ENCODE results near the gene MRPL34. TPM values are rescaled to one million over a fixed set of nuclear protein-coding genes. Genes with fewer than 3 reads are reported as not detected.
"Not testable (repeated sequence)": the region's sequence is repeated elsewhere in the genome, so short reads cannot be mapped to it uniquely, and the experiment has no call there.

The MRPL34 gene
- total and polyA plus RNA-seq, 9 of the 15 experiments (the other 6 are each of a cell fraction or from before 2014, with no cell fraction given), result 11.5 to 256 (median 72.5) TPM

DNA sequence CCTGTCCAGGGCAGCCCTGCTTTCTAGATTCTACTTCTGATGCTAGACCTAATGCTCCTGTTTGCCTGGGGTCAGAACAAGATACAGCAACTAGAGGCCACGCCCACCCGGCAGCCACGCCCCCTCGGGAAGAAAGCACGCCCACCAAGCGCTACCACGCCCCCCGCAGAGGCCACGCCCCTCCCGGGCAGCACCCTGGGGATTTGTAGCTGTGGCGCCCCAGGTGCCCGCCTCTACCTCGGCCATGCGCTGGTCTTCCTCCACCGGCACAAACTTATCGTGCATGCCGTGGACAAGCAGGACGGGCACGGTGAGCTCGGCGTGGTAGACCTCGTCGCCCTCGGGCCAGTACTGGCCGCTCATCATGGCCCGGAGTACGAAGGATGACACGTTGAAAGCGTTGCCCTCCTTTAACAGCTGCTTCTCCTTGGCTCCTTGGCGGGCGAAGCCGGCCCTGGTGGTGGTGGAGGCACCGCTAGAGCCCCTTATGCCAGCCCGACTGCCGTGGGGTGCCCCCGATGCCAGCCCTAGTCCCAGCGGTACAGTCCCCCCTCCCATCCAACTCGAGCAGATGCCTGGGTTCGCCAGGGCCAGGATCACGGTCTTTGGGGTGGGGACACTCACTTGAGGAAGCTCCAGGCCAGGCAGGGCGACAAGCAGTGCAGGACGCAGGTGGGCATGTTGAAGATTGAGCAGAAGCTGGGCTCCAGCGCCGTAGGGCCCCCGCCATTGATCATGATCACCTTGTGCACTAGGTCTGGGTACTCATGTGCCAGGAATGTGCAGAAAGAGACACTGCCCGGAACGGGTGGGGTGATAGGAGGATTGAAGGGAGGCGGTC lies 11.4 kb upstream of the MRPL34 start (continued):
- TF ChIP-seq FOXP1 (CRISPR knock-in tag; IDR thresholded peaks at IDR 0.05) (0 out of 2 replicates have a peak, but pooled peaks have one; percentile 34), FIP1L1 (IDR thresholded peaks at IDR 0.05; ENCODE audit: low read depth, low read length, poor library complexity, severe bottlenecking) (peak; percentile 35), SP2 (IDR thresholded peaks at IDR 0.05; ENCODE audit: extremely low read depth, low read depth, low read length, poor library complexity, severe bottlenecking) (no peak), NRF1 (conservative IDR thresholded peaks at IDR 0.05 in 1 of 2, IDR thresholded peaks at IDR 0.05 in 1 of 2) (peak; percentile 33 to 56; a peak in 3 of 4 replicates), ZFP30 (CRISPR knock-in tag; IDR thresholded peaks at IDR 0.05; ENCODE audit: borderline replicate concordance) (no peak), GABPB2 (CRISPR knock-in tag; conservative IDR thresholded peaks at IDR 0.05) (no peak), TEAD2 (tag; IDR thresholded peaks at IDR 0.05) (no peak), RBM39 (optimal IDR thresholded peaks at IDR 0.05; ENCODE audit: low read depth, low read length) (no peak), POLR2H (tag; IDR thresholded peaks at IDR 0.05; ENCODE audit: low read depth) (no peak), CBFB (CRISPR knock-in tag; IDR thresholded peaks at IDR 0.05) (0 out of 2 replicates have a peak, but pooled peaks have one; percentile 64), CREM (IDR thresholded peaks at IDR 0.05; ENCODE audit: low read depth) (peak; percentile 35; the same call in 1 of the 2 replicates)
- TF ChIP-seq, protein P1, sequence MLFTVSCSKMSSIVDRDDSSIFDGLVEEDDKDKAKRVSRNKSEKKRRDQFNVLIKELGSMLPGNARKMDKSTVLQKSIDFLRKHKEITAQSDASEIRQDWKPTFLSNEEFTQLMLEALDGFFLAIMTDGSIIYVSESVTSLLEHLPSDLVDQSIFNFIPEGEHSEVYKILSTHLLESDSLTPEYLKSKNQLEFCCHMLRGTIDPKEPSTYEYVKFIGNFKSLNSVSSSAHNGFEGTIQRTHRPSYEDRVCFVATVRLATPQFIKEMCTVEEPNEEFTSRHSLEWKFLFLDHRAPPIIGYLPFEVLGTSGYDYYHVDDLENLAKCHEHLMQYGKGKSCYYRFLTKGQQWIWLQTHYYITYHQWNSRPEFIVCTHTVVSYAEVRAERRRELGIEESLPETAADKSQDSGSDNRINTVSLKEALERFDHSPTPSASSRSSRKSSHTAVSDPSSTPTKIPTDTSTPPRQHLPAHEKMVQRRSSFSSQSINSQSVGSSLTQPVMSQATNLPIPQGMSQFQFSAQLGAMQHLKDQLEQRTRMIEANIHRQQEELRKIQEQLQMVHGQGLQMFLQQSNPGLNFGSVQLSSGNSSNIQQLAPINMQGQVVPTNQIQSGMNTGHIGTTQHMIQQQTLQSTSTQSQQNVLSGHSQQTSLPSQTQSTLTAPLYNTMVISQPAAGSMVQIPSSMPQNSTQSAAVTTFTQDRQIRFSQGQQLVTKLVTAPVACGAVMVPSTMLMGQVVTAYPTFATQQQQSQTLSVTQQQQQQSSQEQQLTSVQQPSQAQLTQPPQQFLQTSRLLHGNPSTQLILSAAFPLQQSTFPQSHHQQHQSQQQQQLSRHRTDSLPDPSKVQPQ (CRISPR knock-in tag; IDR thresholded peaks at IDR 0.05; ENCODE audit: borderline replicate concordance), result no peak

DNA sequence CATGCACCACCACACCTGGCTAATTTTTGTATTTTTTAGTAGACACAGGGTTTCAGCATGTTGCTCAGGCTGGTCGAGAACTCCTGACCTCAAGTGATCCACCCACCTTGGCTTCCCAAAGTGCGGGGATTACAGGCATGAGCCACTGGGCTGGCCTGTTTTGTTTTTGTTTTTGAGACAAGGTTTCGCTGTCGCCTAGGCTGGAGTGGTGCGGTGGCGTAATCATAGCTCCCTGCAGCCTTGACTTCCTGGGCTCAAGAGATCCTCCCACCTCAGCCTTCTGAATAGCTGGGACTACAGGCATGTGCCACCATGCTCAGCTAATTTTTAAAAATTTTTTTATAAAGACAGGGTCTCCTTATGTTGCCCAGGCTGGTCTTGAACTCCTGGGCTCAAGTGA lies 10.1 kb upstream of the MRPL34 start:
- POLR2A ChIA-PET, result interaction anchor here (0.5 to 1.4 kb wide), 2 partner anchors 14 to 27 kb away, joined by 3 to 6 read pairs; partner anchors contain the start of gene DDA1
- H3K9ac ChIP-seq (ENCODE audit: insufficient read depth in 1 of 2, low read depth in 2 of 2, low read length in 2 of 2); intact Hi-C loops (cut with micrococcal nuclease); BruUV-seq (replicated peaks); H3K9me1 ChIP-seq (ENCODE audit: control insufficient read depth, insufficient read depth, low read length); in situ Hi-C loops (cut with MboI); H3K9me3 ChIP-seq (replicated peaks; ENCODE audit: control insufficient read depth, insufficient read depth, low read depth, low read length); H4K20me1 ChIP-seq (replicated peaks; ENCODE audit: control insufficient read depth, insufficient read depth, low read length); H3K4me3 ChIP-seq; ATAC-seq; CTCF ChIA-PET (ENCODE audit: low intra/inter-chr PET ratio); FAIRE-seq; H3K27ac ChIP-seq (ENCODE audit: extremely low read depth, low read depth, low read length); H3K27me3 ChIP-seq (ENCODE audit: control insufficient read depth in 2 of 2, insufficient read depth in 2 of 2, low read length in 2 of 2); DNase-seq (ENCODE audit: extremely low read depth in 1 of 4, low spot score in 3 of 4); H2AFZ ChIP-seq (ENCODE audit: low read depth, low read length); H3K4me2 ChIP-seq (ENCODE audit: insufficient read depth, low read length): not testable (repeated sequence)
- Histone ChIP-seq H3K79me2 (ENCODE audit: control insufficient read depth, insufficient read depth, low read length) (peaks cover 12% of the 10 kb centered on the region), H3K36me3 (ENCODE audit: control insufficient read depth, insufficient read depth, low read length) (peaks cover 21% of the 10 kb centered on the region), H3K4me1 (replicated peaks in 1 of 2; ENCODE audit: control insufficient read depth in 2 of 2, insufficient read depth in 2 of 2, low read length in 2 of 2) (peaks cover 12 to 33% of the 10 kb centered on the region in 2 experiments; a peak in 4 of 5 replicates)
- 94% methylated on average over 6 of the region's 6 CpGs for WGBS (ENCODE audit: insufficient coverage, low coverage, missing lambda C conversion rate)

All from K562 (cell line).